Measurements from ENCODE around the gene RELA. TPM values are rescaled to one million over a fixed set of nuclear protein-coding genes. Genes with fewer than 3 reads are reported as not detected.
A peak's percentile ranks its signal among the peaks of the same experiment; 100 is the strongest.

The RELA gene
- total RNA-seq, 2 experiments from 2014 or later: 69.6 to 71.6 TPM

GRCh38 chr11:65634440-65634839 lies 28.3 kb downstream of the RELA start:
- no peaks in the 10 kb centered on the region for H3K27me3 Mint-ChIP-seq
- DNase-seq: no peak
- H3K4me1 Mint-ChIP-seq: peaks cover 18% of the 10 kb centered on the region
- peak overlapping the region; percentile 30 for H3K27ac Mint-ChIP-seq
- H3K36me3 Mint-ChIP-seq: peaks cover 20% of the 10 kb centered on the region
- H3K4me3 Mint-ChIP-seq: no peak overlapping the region
- no peaks in the 10 kb centered on the region for H3K9me3 Mint-ChIP-seq

GRCh38 chr11:65634109-65634436 lies 28.6 kb downstream of the RELA start:
- no peak overlapping the region for H3K4me3 Mint-ChIP-seq
- H3K36me3 Mint-ChIP-seq: peaks cover 18% of the 10 kb centered on the region
- no peak for DNase-seq
- H3K27me3 Mint-ChIP-seq: no peaks in the 10 kb centered on the region
- H3K4me1 Mint-ChIP-seq: peaks cover 16% of the 10 kb centered on the region
- peak overlapping the region; percentile 30 for H3K27ac Mint-ChIP-seq
- H3K9me3 Mint-ChIP-seq: no peaks in the 10 kb centered on the region

DNA sequence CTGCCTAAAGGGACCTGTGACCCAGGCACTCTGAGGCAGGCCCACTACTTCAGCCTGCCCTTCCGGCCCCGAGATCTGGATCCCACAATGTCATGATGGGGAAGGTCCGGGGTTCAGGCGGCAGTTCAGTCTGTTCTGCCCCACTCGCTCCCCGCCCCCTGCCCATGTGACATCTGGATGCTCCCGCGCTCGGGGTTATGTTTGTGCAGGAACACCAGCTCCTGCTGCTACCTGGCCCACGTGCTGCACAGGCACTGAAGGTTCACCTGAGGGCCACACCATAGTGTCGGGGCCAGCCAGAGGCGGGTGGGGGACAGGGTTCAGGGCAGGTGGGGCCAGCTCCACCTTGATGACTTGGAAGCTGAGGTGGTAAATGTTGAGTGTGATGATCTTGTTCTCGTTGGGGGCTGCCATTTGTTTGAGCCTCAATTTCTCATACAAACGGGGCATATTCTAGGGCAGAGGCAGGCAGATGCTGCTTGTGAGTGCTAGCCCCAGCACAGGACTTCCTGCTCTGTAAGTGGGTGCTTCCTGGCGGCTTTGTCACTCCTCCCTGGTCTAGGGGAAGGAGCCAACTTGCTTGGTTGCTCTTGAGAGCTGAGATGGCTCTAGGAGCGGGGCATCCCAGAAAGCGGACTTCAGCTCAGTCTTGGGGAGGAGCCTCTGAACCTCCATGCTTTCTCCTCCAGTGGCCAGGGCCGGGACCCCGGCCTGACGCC lies 29.2 kb downstream of the RELA start:
- H3K4me1 Mint-ChIP-seq: peaks cover 11% of the 10 kb centered on the region
- H3K36me3 Mint-ChIP-seq: peaks cover 13% of the 10 kb centered on the region
- peak overlapping the region; percentile 30 for H3K27ac Mint-ChIP-seq
- no peaks in the 10 kb centered on the region for H3K9me3 Mint-ChIP-seq
- no peak overlapping the region for H3K4me3 Mint-ChIP-seq
- no peaks in the 10 kb centered on the region for H3K27me3 Mint-ChIP-seq
- DNase-seq: no peak

DNA sequence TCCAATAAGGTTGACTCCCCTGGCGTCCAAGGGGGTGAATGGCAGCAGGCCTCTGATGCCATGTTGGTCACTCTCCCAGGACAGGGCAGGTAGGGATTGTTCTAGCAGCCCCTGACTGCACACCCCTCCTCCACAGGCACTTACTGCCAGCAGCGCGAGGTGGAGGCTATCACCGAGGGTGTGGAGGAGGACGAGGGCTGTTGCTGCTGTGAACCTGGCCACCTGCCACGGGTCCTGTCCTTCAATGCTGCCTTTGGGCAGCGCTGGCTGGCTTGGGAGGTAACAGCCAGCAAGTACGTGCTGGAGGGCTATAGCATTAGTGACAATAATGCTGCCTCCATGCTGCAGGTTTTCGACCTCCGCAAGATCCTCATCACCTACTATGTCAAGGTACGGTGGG lies 32.5 kb downstream of the RELA start:
- H3K4me3 Mint-ChIP-seq: no peak overlapping the region
- peaks cover 16% of the 10 kb centered on the region for H3K36me3 Mint-ChIP-seq
- no peak overlapping the region for H3K27ac Mint-ChIP-seq
- peaks cover 5% of the 10 kb centered on the region for H3K4me1 Mint-ChIP-seq
- H3K9me3 Mint-ChIP-seq: no peaks in the 10 kb centered on the region
- H3K27me3 Mint-ChIP-seq: no peaks in the 10 kb centered on the region
- no peak for DNase-seq

- peaks cover 5% of the 10 kb centered on the region for H3K4me1 Mint-ChIP-seq
- peaks cover 13% of the 10 kb centered on the region for H3K36me3 Mint-ChIP-seq
- no peak overlapping the region for H3K27ac Mint-ChIP-seq
- no peak overlapping the region for H3K4me3 Mint-ChIP-seq
- DNase-seq: no peak
- H3K27me3 Mint-ChIP-seq: no peaks in the 10 kb centered on the region
- no peaks in the 10 kb centered on the region for H3K9me3 Mint-ChIP-seq
These were observed 33.1 kb downstream of the RELA start for GRCh38 chr11:65629579-65629978.

DNA sequence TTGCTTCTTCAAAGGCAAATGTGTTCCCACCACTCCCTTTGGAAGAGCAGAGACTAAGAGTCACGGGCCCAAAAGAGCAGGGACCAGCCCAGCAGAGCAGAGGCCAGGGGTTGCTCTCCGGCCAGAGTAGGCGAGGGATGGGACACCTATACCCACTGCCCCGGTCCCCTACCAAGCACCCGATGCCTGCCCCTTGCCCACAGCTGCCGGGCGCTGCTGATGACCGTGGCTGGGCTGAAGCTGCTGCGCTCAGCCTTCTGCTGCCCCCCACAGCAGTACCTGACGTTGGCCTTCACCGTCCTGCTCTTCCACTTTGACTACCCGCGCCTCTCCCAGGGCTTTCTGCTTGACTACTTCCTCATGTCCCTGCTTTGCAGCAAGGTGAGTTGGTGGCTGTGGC lies 35.5 kb downstream of the RELA start:
- DNase-seq: no peak
- Mint-ChIP-seq H3K4me1 (no peaks in the 10 kb centered on the region), H3K27ac (peak overlapping the region; percentile 72), H3K36me3 (peaks cover 12% of the 10 kb centered on the region), H3K9me3 (no peaks in the 10 kb centered on the region), H3K4me3 (no peak overlapping the region), H3K27me3 (no peaks in the 10 kb centered on the region)

GRCh38 chr11:65625628-65626342 lies 36.9 kb downstream of the RELA start:
- no peaks in the 10 kb centered on the region for H3K27me3 Mint-ChIP-seq
- no peaks in the 10 kb centered on the region for H3K9me3 Mint-ChIP-seq
- H3K4me3 Mint-ChIP-seq: no peak overlapping the region
- no peak overlapping the region for H3K27ac Mint-ChIP-seq
- H3K4me1 Mint-ChIP-seq: no peaks in the 10 kb centered on the region
- peaks cover 14% of the 10 kb centered on the region for H3K36me3 Mint-ChIP-seq
- peak; percentile 44 for DNase-seq

DNA sequence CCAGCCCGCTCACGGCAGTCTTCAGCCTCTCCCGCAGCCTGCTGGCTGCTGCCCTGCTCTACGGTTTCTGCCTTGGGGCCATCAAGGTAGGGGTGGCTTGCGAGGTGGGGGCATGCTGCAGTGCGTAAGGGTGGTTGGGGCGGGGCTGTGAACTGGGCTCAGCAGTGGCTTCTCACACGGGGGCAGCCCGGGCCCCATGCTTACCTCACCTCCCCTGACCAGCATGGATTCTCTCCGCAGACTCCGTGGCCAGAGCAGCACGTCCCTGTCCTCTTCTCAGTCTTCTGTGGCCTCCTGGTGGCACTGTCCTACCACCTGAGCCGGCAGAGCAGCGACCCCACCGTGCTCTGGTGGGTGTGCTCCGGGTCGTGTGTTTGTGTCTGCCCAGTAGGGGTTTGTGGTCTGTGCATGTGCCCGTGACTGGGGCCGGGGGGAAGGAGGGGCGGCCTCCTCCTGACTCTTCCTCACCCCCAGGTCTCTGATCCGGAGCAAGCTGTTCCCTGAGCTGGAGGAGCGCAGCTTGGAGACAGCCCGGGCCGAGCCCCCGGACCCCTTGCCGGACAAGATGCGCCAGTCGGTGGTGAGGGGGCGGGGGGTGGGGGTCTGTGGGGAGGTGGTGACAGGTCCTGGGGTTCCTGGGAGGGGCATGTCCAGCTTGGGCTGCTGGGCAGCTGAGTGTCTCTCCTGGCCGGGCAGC lies 37.6 kb downstream of the RELA start:
- Mint-ChIP-seq H3K36me3 (peaks cover 14% of the 10 kb centered on the region), H3K9me3 (no peaks in the 10 kb centered on the region), H3K27me3 (no peaks in the 10 kb centered on the region), H3K27ac (no peak overlapping the region), H3K4me3 (no peak overlapping the region), H3K4me1 (no peaks in the 10 kb centered on the region)
- DNase-seq: no peak

DNA sequence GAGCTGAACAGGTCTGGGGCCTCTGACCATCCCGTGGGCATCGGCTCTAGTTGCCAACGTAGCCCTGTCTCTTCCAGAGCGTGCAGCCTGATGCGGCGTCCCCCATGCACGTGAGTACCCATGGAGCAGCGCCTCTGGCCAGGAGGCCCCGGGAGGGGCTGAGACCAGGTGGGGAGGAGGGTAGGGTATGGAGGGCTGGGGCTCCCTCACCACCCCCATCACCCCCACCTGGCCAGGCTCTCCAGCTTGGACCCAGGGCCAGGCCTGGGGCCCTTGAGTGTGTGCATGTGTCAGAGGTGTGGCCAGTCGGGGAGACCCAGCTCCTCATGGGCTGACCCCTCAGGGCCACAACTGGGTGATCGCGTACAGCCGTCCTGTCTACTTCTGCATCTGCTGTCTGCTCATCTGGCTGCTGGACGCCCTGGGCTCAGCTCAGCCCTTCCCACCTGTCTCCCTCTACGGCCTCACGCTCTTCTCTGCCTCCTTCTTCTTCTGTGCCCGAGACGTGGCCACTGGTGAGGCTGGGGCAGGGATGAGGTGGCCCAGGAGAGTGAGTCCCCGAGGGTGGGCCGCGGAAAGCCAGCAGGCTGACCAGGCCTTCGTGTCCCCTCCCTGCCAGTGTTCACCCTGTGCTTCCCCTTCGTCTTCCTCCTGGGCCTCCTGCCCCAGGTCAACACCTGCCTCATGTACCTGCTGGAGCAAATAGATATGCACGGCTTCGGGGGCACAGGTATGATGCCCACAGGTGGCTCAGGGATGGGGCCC lies 38.7 kb downstream of the RELA start:
- Mint-ChIP-seq H3K27me3 (no peaks in the 10 kb centered on the region), H3K27ac (no peak overlapping the region), H3K4me3 (no peak overlapping the region), H3K9me3 (no peaks in the 10 kb centered on the region), H3K4me1 (peaks cover 4% of the 10 kb centered on the region), H3K36me3 (peaks cover 16% of the 10 kb centered on the region)
- no peak for DNase-seq

GRCh38 chr11:65623177-65623576 lies 39.5 kb downstream of the RELA start:
- Mint-ChIP-seq H3K4me3 (no peak overlapping the region), H3K4me1 (peaks cover 7% of the 10 kb centered on the region), H3K9me3 (no peaks in the 10 kb centered on the region), H3K36me3 (peaks cover 16% of the 10 kb centered on the region), H3K27me3 (no peaks in the 10 kb centered on the region), H3K27ac (no peak overlapping the region)
- no peak for DNase-seq

GRCh38 chr11:65622011-65622410 lies 40.7 kb downstream of the RELA start:
- H3K36me3 Mint-ChIP-seq: peaks cover 14% of the 10 kb centered on the region
- H3K4me3 Mint-ChIP-seq: no peak overlapping the region
- H3K27me3 Mint-ChIP-seq: no peaks in the 10 kb centered on the region
- H3K4me1 Mint-ChIP-seq: peaks cover 15% of the 10 kb centered on the region
- H3K27ac Mint-ChIP-seq: peak overlapping the region; percentile 42
- DNase-seq: no peak
- H3K9me3 Mint-ChIP-seq: no peaks in the 10 kb centered on the region

- no peaks in the 10 kb centered on the region for H3K9me3 Mint-ChIP-seq
- H3K36me3 Mint-ChIP-seq: peaks cover 16% of the 10 kb centered on the region
- no peaks in the 10 kb centered on the region for H3K27me3 Mint-ChIP-seq
- no peak for DNase-seq
- H3K4me1 Mint-ChIP-seq: peaks cover 19% of the 10 kb centered on the region
- H3K27ac Mint-ChIP-seq: peak overlapping the region; percentile 42
- H3K4me3 Mint-ChIP-seq: no peak overlapping the region
These were observed 41.3 kb downstream of the RELA start for GRCh38 chr11:65621460-65621859.

- H3K36me3 Mint-ChIP-seq: peaks cover 15% of the 10 kb centered on the region
- H3K4me3 Mint-ChIP-seq: no peak overlapping the region
- no peak overlapping the region for H3K27ac Mint-ChIP-seq
- H3K4me1 Mint-ChIP-seq: peaks cover 19% of the 10 kb centered on the region
- H3K9me3 Mint-ChIP-seq: no peaks in the 10 kb centered on the region
- no peaks in the 10 kb centered on the region for H3K27me3 Mint-ChIP-seq
- DNase-seq: no peak
These were observed 42.0 kb downstream of the RELA start for GRCh38 chr11:65620666-65621065.

DNA sequence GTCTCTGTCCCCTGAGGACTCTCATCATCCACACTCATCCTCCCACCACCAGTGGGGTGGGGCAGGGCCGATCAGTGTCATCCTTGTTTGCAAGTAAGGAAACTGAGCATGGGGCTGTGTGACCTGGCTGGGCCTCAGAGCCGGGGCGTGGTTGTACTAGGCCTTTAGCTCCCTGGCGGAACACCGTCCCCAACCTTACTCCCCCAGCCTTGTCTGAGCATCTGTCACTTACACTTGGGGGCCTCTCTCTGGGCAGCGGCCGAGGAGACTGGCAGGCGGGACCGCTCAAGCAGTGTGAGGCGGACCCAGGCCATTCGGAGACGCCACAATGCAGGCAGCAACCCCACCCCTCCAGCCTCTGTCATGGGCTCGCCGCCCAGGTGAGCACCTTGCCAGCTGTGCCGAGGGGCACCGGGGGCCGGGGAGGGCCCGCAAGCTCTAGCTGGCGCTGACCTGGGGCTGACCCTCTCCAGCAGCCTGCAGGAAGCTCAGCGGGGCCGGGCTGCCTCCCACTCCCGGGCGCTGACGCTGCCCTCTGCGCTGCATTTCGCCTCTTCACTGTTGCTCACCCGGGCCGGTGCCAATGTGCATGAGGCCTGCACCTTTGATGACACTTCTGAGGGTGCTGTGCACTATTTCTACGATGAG lies 43.3 kb downstream of the RELA start:
- Mint-ChIP-seq H3K36me3 (peaks cover 15% of the 10 kb centered on the region), H3K27me3 (no peaks in the 10 kb centered on the region), H3K27ac (no peak overlapping the region), H3K9me3 (no peaks in the 10 kb centered on the region), H3K4me3 (no peak overlapping the region), H3K4me1 (peaks cover 19% of the 10 kb centered on the region)
- no peak for DNase-seq
